HepG2 (cell line): ENCODE measurements around the gene RAET1E. TPM values are rescaled to one million over a fixed set of nuclear protein-coding genes. Genes with fewer than 3 reads are reported as not detected.

Experiments used
- ATF1 ChIP-seq: IDR thresholded peaks from 2 replicates; pipeline ENCODE4 v1.6.1; 2016; ENCODE audit warnings: mild to moderate bottlenecking, control low read depth
- CBX5 ChIP-seq: sonication (generic); formaldehyde crosslinking; IDR thresholded peaks from 2 replicates; pipeline ENCODE4 v1.4.0; 2020; ENCODE audit warnings: missing genetic modification reagents, borderline replicate concordance
- CREB1 ChIP-seq, 2 experiments: fragments of 450-650 bp in 1 of 2; IDR thresholded peaks; 2 replicates each; pipeline ENCODE4 v1.6.1; 2016 to 2017; ENCODE audit warnings: control low read depth in 1 of 2, mild to moderate bottlenecking in 1 of 2, missing compliant biosample characterization in 1 of 2, missing genetic modification characterization in 1 of 2
- CREM ChIP-seq, 2 experiments: sonication (generic) in 1 of 2; formaldehyde crosslinking in 1 of 2; IDR thresholded peaks; 2 replicates each; pipeline versions ENCODE4 v1.4.0 to v1.6.1; 2016 to 2020; ENCODE audit warnings: antibody characterized with exemption in 1 of 2, mild to moderate bottlenecking in 1 of 2, missing genetic modification reagents in 1 of 2
- KAT8 ChIP-seq: IDR thresholded peaks from 2 replicates; pipeline ENCODE4 v1.6.1; 2016; ENCODE audit warnings: missing genetic modification reagents, missing compliant biosample characterization
- NCOA5 ChIP-seq: sonication (generic); formaldehyde crosslinking; IDR thresholded peaks from 2 replicates; pipeline ENCODE4 v1.4.0; 2020; ENCODE audit warnings: missing genetic modification reagents
- PAWR ChIP-seq: sonication (generic); formaldehyde crosslinking; IDR thresholded peaks from 2 replicates; pipeline ENCODE4 v1.4.0; 2020; ENCODE audit warnings: missing genetic modification reagents, mild to moderate bottlenecking, borderline replicate concordance
- PHB2 ChIP-seq: fragments of 450-650 bp; IDR thresholded peaks from 2 replicates; pipeline ENCODE4 v1.6.1; 2018; ENCODE audit not compliant: partially characterized antibody
- SP2 ChIP-seq: sonication (generic); formaldehyde crosslinking; IDR thresholded peaks from 2 replicates; pipeline ENCODE4 v1.5.1; 2020; ENCODE audit warnings: mild to moderate bottlenecking, missing genetic modification reagents
- ZBTB7A ChIP-seq: sonication (generic); formaldehyde crosslinking; IDR thresholded peaks from 2 replicates; pipeline ENCODE4 v1.8.0; 2022; ENCODE audit warnings: mild to moderate bottlenecking, missing genetic modification reagents
- ZNF225 ChIP-seq: sonication (generic); formaldehyde crosslinking; IDR thresholded peaks from 2 replicates; pipeline ENCODE4 v1.4.0; 2020; ENCODE audit warnings: mild to moderate bottlenecking, missing genetic modification reagents
- ZNF234 ChIP-seq: sonication (generic); formaldehyde crosslinking; conservative IDR thresholded peaks from 2 replicates; pipeline ENCODE4 v1.5.1; 2020; ENCODE audit warnings: mild to moderate bottlenecking, missing genetic modification reagents
- ZNF280B ChIP-seq: sonication (generic); formaldehyde crosslinking; IDR thresholded peaks from 2 replicates; pipeline ENCODE4 v1.5.0; 2020; ENCODE audit warnings: missing genetic modification reagents, mild to moderate bottlenecking, borderline replicate concordance
- ZNF501 ChIP-seq: sonication (generic); formaldehyde crosslinking; IDR thresholded peaks from 2 replicates; pipeline ENCODE4 v1.5.1; 2020; ENCODE audit warnings: mild to moderate bottlenecking, moderate library complexity, missing genetic modification reagents
- polyA plus RNA-seq, 8 experiments: library from polyadenylated mRNA; depleted of rRNA in 3 of 8; stranded (reverse) in 7 of 8; unstranded in 1 of 8; fragments of >200 nt; fragmentation: Illumina TruSeq in 4 of 8; extraction: Trizol in 4 of 8; gene quantifications; 2 replicates each; pipeline versions ENCODE4 v1.2.1 to v1.2.3, GENCODE V29; 2011 to 2016; ENCODE audit warnings: low read depth in 4 of 8, missing spikeins in 1 of 8, mixed read lengths in 1 of 8; ENCODE audit not compliant: insufficient read depth in 1 of 8
- total RNA-seq, 5 experiments: library from RNA; depleted of rRNA; stranded (reverse); fragments of >200 nt; fragmentation: Illumina TruSeq; extraction: Trizol; gene quantifications; 2 replicates each; pipeline ENCODE4 v1.2.3, GENCODE V29; 2016; ENCODE audit warnings: low read depth in 1 of 5
- TF ChIP-seq, protein P1 (sequence below): sonication (generic); formaldehyde crosslinking; IDR thresholded peaks from 2 replicates; pipeline ENCODE4 v1.5.0; 2020; ENCODE audit warnings: mild to moderate bottlenecking, missing genetic modification reagents, borderline replicate concordance
- TF ChIP-seq, protein P2 (sequence below): sonication (generic); formaldehyde crosslinking; IDR thresholded peaks from 2 replicates; pipeline ENCODE4 v1.4.0; 2020; ENCODE audit warnings: missing genetic modification reagents

The RAET1E gene
- total and polyA plus RNA-seq, 2 of the 13 experiments (the other 11 are each of a cell fraction or from before 2014, with no cell fraction given) = not detected

GRCh38 chr6:149864578-149865535 lies 33.1 kb downstream of the RAET1E start (continued):
- TF ChIP-seq, protein P1, sequence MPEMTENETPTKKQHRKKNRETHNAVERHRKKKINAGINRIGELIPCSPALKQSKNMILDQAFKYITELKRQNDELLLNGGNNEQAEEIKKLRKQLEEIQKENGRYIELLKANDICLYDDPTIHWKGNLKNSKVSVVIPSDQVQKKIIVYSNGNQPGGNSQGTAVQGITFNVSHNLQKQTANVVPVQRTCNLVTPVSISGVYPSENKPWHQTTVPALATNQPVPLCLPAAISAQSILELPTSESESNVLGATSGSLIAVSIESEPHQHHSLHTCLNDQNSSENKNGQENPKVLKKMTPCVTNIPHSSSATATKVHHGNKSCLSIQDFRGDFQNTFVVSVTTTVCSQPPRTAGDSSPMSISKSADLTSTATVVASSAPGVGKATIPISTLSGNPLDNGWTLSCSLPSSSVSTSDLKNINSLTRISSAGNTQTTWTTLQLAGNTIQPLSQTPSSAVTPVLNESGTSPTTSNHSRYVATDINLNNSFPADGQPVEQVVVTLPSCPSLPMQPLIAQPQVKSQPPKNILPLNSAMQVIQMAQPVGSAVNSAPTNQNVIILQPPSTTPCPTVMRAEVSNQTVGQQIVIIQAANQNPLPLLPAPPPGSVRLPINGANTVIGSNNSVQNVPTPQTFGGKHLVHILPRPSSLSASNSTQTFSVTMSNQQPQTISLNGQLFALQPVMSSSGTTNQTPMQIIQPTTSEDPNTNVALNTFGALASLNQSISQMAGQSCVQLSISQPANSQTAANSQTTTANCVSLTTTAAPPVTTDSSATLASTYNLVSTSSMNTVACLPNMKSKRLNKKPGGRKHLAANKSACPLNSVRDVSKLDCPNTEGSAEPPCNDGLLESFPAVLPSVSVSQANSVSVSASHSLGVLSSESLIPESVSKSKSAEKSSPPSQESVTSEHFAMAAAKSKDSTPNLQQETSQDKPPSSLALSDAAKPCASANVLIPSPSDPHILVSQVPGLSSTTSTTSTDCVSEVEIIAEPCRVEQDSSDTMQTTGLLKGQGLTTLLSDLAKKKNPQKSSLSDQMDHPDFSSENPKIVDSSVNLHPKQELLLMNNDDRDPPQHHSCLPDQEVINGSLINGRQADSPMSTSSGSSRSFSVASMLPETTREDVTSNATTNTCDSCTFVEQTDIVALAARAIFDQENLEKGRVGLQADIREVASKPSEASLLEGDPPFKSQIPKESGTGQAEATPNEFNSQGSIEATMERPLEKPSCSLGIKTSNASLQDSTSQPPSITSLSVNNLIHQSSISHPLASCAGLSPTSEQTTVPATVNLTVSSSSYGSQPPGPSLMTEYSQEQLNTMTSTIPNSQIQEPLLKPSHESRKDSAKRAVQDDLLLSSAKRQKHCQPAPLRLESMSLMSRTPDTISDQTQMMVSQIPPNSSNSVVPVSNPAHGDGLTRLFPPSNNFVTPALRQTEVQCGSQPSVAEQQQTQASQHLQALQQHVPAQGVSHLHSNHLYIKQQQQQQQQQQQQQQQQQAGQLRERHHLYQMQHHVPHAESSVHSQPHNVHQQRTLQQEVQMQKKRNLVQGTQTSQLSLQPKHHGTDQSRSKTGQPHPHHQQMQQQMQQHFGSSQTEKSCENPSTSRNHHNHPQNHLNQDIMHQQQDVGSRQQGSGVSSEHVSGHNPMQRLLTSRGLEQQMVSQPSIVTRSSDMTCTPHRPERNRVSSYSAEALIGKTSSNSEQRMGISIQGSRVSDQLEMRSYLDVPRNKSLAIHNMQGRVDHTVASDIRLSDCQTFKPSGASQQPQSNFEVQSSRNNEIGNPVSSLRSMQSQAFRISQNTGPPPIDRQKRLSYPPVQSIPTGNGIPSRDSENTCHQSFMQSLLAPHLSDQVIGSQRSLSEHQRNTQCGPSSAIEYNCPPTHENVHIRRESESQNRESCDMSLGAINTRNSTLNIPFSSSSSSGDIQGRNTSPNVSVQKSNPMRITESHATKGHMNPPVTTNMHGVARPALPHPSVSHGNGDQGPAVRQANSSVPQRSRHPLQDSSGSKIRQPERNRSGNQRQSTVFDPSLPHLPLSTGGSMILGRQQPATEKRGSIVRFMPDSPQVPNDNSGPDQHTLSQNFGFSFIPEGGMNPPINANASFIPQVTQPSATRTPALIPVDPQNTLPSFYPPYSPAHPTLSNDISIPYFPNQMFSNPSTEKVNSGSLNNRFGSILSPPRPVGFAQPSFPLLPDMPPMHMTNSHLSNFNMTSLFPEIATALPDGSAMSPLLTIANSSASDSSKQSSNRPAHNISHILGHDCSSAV (CRISPR knock-in tag) = no peak
- TF ChIP-seq ZNF225 (CRISPR knock-in tag) = 0 out of 2 replicates have a peak, but pooled peaks have one; percentile 42
- 0 out of 2 replicates have a peak, but pooled peaks have one; percentile 2 for TF ChIP-seq ZNF501 (CRISPR knock-in tag)
- 0 out of 2 replicates have a peak, but pooled peaks have one; percentile 37 for TF ChIP-seq ATF1 (CRISPR knock-in tag)
- peak; percentile 8; the same call in 1 of the 2 replicates for TF ChIP-seq SP2 (CRISPR knock-in tag)
- TF ChIP-seq ZNF234 (CRISPR knock-in tag) = no peak
- TF ChIP-seq ZBTB7A (CRISPR knock-in tag) = 0 out of 2 replicates have a peak, but pooled peaks have one; percentile 0
- 0 out of 2 replicates have a peak, but pooled peaks have one; percentile 2 for TF ChIP-seq ZNF280B (CRISPR knock-in tag)
- TF ChIP-seq PAWR = no peak
- no peak for TF ChIP-seq PHB2
- no peak for TF ChIP-seq CREM (IDR thresholded peaks at IDR 0.05)
- TF ChIP-seq CREM (CRISPR knock-in tag; IDR thresholded peaks at IDR 0.05) = no peak
- TF ChIP-seq KAT8 (CRISPR knock-in tag) = 0 out of 2 replicates have a peak, but pooled peaks have one; percentile 1
- TF ChIP-seq NCOA5 = no peak
- TF ChIP-seq CBX5 (CRISPR knock-in tag) = no peak
- TF ChIP-seq CREB1 (IDR thresholded peaks at IDR 0.05) = peak; percentile 64
- 0 out of 2 replicates have a peak, but pooled peaks have one; percentile 19 for TF ChIP-seq CREB1 (CRISPR knock-in tag; IDR thresholded peaks at IDR 0.05)
- TF ChIP-seq, protein P2, sequence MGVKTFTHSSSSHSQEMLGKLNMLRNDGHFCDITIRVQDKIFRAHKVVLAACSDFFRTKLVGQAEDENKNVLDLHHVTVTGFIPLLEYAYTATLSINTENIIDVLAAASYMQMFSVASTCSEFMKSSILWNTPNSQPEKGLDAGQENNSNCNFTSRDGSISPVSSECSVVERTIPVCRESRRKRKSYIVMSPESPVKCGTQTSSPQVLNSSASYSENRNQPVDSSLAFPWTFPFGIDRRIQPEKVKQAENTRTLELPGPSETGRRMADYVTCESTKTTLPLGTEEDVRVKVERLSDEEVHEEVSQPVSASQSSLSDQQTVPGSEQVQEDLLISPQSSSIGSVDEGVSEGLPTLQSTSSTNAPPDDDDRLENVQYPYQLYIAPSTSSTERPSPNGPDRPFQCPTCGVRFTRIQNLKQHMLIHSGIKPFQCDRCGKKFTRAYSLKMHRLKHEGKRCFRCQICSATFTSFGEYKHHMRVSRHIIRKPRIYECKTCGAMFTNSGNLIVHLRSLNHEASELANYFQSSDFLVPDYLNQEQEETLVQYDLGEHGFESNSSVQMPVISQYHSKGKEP (CRISPR knock-in tag) = no peak
